Left lobe of liver (tissue), 1 donor: ENCODE results near the gene DYRK3. TPM values are rescaled to one million over a fixed set of nuclear protein-coding genes. Genes with fewer than 3 reads are reported as not detected.

Experiments used
- total RNA-seq: library from RNA; stranded (reverse); gene quantifications from one replicate; pipeline ENCODE4 v1.2.1, GENCODE V29; 2021
- donor health status: DM: no; HTN: yes; CAD: no.

Gene DYRK3
- total RNA-seq, 1 donor from 2014 or later = 4.4 TPM

Other genes starting within 250 kb of the DYRK3 start
- 1.3 TPM for gene IKBKE, start 165.1 kb upstream of the DYRK3 start, total RNA-seq
- gene RASSF5, start 128.0 kb upstream of the DYRK3 start, total RNA-seq = 13.1 TPM
- gene EIF2D, start 23.1 kb upstream of the DYRK3 start, total RNA-seq = 19.2 TPM
- 41.0 TPM for gene MAPKAPK2, start 49.4 kb downstream of the DYRK3 start, total RNA-seq
- gene IL19, start 135.2 kb downstream of the DYRK3 start, total RNA-seq = not detected
- 0.18 TPM for gene IL10, start 137.0 kb downstream of the DYRK3 start, total RNA-seq
- gene IL20, start 230.1 kb downstream of the DYRK3 start, total RNA-seq = not detected